Heart left ventricle (tissue), 16 donors: Measurements from ENCODE around the gene CNPY1. TPM values are rescaled to one million over a fixed set of nuclear protein-coding genes. Genes with fewer than 3 reads are reported as not detected.
A peak's percentile ranks its signal among the peaks of the same experiment; 100 is the strongest.

ENCODE experiments used
- ATAC-seq, 4 donors: fragments of 200-7000 bp; cut with Tn5 transposase; one replicate each; pipeline ENCODE4 v1.9.1; 2020 to 2022; ENCODE audit warnings: moderate library complexity in 4 of 4, mild to moderate bottlenecking in 3 of 4, moderate number of reproducible peaks in 1 of 4
- DNase-seq, 5 donors: peaks; one replicate each; pipeline ENCODE4 v3.0.0-alpha.2; 2020
- H3K27ac ChIP-seq, 12 donors: fragments of 200-600 bp; sonication (generic) in 4 of 12; one replicate each; pipeline versions ENCODE4 v1.5.0 to v1.8.0; 2016 to 2022; ENCODE audit warnings: mild to moderate bottlenecking in 2 of 12
- H3K27me3 ChIP-seq, 9 donors: fragments of 200-600 bp; sonication (generic) in 2 of 9; one replicate each; pipeline versions ENCODE4 v1.5.1 to v1.8.0; 2016 to 2022; ENCODE audit warnings: mild to moderate bottlenecking in 3 of 9
- H3K36me3 ChIP-seq, 9 donors: fragments of 200-600 bp; sonication (generic) in 2 of 9; one replicate each; pipeline versions ENCODE4 v1.5.0 to v1.8.0; 2018 to 2022; ENCODE audit warnings: mild to moderate bottlenecking in 2 of 9
- H3K4me1 ChIP-seq, 12 donors: fragments of 200-600 bp; sonication (generic) in 4 of 12; one replicate each; pipeline versions ENCODE4 v1.5.0 to v1.8.0; 2016 to 2022; ENCODE audit warnings: mild to moderate bottlenecking in 3 of 12
- H3K4me3 ChIP-seq, 12 donors: fragments of 200-600 bp; sonication (generic) in 4 of 12; one replicate each; pipeline versions ENCODE4 v1.5.0 to v1.8.0; 2017 to 2022; ENCODE audit warnings: mild to moderate bottlenecking in 9 of 12, moderate library complexity in 4 of 12
- H3K9me3 ChIP-seq, 12 donors: fragments of 200-600 bp; sonication (generic) in 4 of 12; one replicate each; pipeline versions ENCODE4 v1.5.0 to v1.8.0; 2016 to 2022; ENCODE audit warnings: mild to moderate bottlenecking in 1 of 12
- CTCF ChIP-seq, 12 donors: fragments of 200-600 bp; sonication (generic) in 4 of 12; IDR thresholded peaks; one replicate each; pipeline versions ENCODE4 v1.5.0 to v1.8.0; 2018 to 2022; ENCODE audit warnings: antibody characterized with exemption in 12 of 12, mild to moderate bottlenecking in 5 of 12
- POLR2A ChIP-seq, 2 donors: fragments of 450-650 bp; IDR thresholded peaks; one replicate each; pipeline ENCODE4 v1.6.1; 2017; ENCODE audit warnings: antibody characterized with exemption in 2 of 2, mild to moderate bottlenecking in 2 of 2, moderate library complexity in 2 of 2
- WGBS, 4 donors: extraction: QIAGEN DNeasy Blood & Tissue Kit in 2 of 4; methylation state at CpG; one replicate each; pipeline versions ENCODE4 v1.1.5 to v1.1.7; 2013 to 2018; 5-methylcytosine and 5-hydroxymethylcytosine counted together
- intact Hi-C, 10 donors: fragments of 100-400 bp; cut with DNase I; formaldehyde crosslinking; loops; one replicate each; pipeline versions ENCODE4 v1.11.1 to v1.14.2; 2022
- polyA plus RNA-seq, 2 donors: library from polyadenylated mRNA; stranded (reverse); fragments of 200-250 nt; gene quantifications; one replicate each; pipeline ENCODE4 v1.2.3, GENCODE V29; 2013
- total RNA-seq, 9 donors: library from RNA; depleted of rRNA in 2 of 9; stranded (reverse); fragments of >200 nt in 2 of 9; fragmentation: NEBNext Ultra II Directional in 3 of 9; extraction: Animal tissue kit (Norgen Biotek cat#: 25700) in 3 of 9; gene quantifications; one replicate each; pipeline versions ENCODE4 v1.1.0 to v1.2.4, GENCODE V29; 2016 to 2023
- donor health status: ischemic (EF 13 %, LVEDD 7.1; RV severe dilation, severe dysfunction).
- donor health status: healthy with polysubstance abuse.
- donor health status: DM: no; HTN: yes; CAD: no.
- donor health status: DM: no; HTN: no; CAD: no.
- donor health status: ischemic (EF 25% LVEDD 6.9; RV normal size, moderate dysfunction).
- donor health status: ischemic (EF 25% LVEDD 5.7; RV mildly dilated, moderate dysfunction).
- donor health status: healthy.
- donor health status: DM: yes; HTN: yes; CAD: no.
- donor health status: ischemic (EF 35%, LVEDD 5.7; RV mildly dilated, moderate dysfunction).
- donor health status: nonischemic (EF 11% LVEDD 7.7; RV severe dilation, severe dysfunction).
- donor health status: DM: yes; HTN: yes; CAD: no.
- donor health status: PGD.
- donor health status: ischemic (EF 29% LVEDD 5.4; RV normal size, mild dysfunction).
- donor health status: nonischemic (EF 23%, LVEDD 6.1; RV moderate dilation, normal function).

Gene CNPY1
- total and polyA plus RNA-seq, 11 donors: not detected

GRCh38 chr7:155509359-155509724 lies 37.0 kb downstream of the CNPY1 start:
- 1 to 8% (median 4%) methylated on average over 7 to 16 of the region's 16 CpGs for WGBS, 4 donors
- no peak for ATAC-seq
- DNase-seq: no peak
- Histone ChIP-seq H3K9me3 (no peaks in the 10 kb centered on the region), H3K27me3 (peaks cover 59 to 99% (median 93%) of the 10 kb centered on the region in 9 donors), H3K4me3 (peak overlapping the region in 4 of 12 donors; percentile 8 to 19 (median 10)), H3K4me1 (peaks cover 0 to 10% (median 0%) of the 10 kb centered on the region in 12 donors), H3K36me3 (no peaks in the 10 kb centered on the region), H3K27ac (no peak overlapping the region)
- intact Hi-C loops: loop anchor here in 1 of 10 donors (10.0 kb wide), 1 partner anchor 55 kb away; the partner anchor contains the start of gene EN2
- TF ChIP-seq CTCF (IDR thresholded peaks at IDR 0.05) (no peak), POLR2A (IDR thresholded peaks at IDR 0.05) (no peak)

- DNase-seq: no peak
- no peak overlapping the region for H3K27ac ChIP-seq
- no peaks in the 10 kb centered on the region for H3K36me3 ChIP-seq
- ATAC-seq: no peak
- 7 to 8% (median 7%) methylated on average over 29 of the region's 29 CpGs for WGBS, 4 donors
- peaks cover 0 to 10% (median 0%) of the 10 kb centered on the region in 12 donors for H3K4me1 ChIP-seq
- no peaks in the 10 kb centered on the region for H3K9me3 ChIP-seq
- no peak for TF ChIP-seq CTCF (IDR thresholded peaks at IDR 0.05)
- no peak for TF ChIP-seq POLR2A (IDR thresholded peaks at IDR 0.05)
- H3K4me3 ChIP-seq: no peak overlapping the region
- intact Hi-C loops: loop anchor here in 1 of 10 donors (10.0 kb wide), 1 partner anchor 54 kb away; the partner anchor contains the start of gene EN2
- peaks cover 59 to 100% (median 92%) of the 10 kb centered on the region in 9 donors for H3K27me3 ChIP-seq
Measured at GRCh38 chr7:155508376-155509358, 37.7 kb downstream of the CNPY1 start.

GRCh38 chr7:155507576-155507975 lies 38.8 kb downstream of the CNPY1 start:
- H3K36me3 ChIP-seq: no peaks in the 10 kb centered on the region
- ATAC-seq (no peak), DNase-seq (no peak)
- TF ChIP-seq CTCF (IDR thresholded peaks at IDR 0.05): no peak
- no peak for TF ChIP-seq POLR2A (IDR thresholded peaks at IDR 0.05)
- 9 to 13% (median 10%) methylated on average over 4 of the region's 4 CpGs for WGBS, 4 donors
- peaks cover 0 to 10% (median 0%) of the 10 kb centered on the region in 12 donors for H3K4me1 ChIP-seq
- no peak overlapping the region for H3K4me3 ChIP-seq
- peaks cover 59 to 100% (median 97%) of the 10 kb centered on the region in 9 donors for H3K27me3 ChIP-seq
- H3K9me3 ChIP-seq: no peaks in the 10 kb centered on the region
- H3K27ac ChIP-seq: no peak overlapping the region
- intact Hi-C loops: loop anchor here in 1 of 10 donors (10.0 kb wide), 1 partner anchor 53 kb away; the partner anchor contains the start of gene EN2

GRCh38 chr7:155506854-155507337 lies 39.5 kb downstream of the CNPY1 start:
- Histone ChIP-seq H3K4me1 (peaks cover 0 to 10% (median 0%) of the 10 kb centered on the region in 12 donors), H3K36me3 (no peaks in the 10 kb centered on the region), H3K4me3 (no peak overlapping the region), H3K27me3 (peaks cover 57 to 100% (median 96%) of the 10 kb centered on the region in 9 donors), H3K27ac (no peak overlapping the region), H3K9me3 (no peaks in the 10 kb centered on the region)
- TF ChIP-seq CTCF (IDR thresholded peaks at IDR 0.05): no peak
- no peak for TF ChIP-seq POLR2A (IDR thresholded peaks at IDR 0.05)
- ATAC-seq (no peak), DNase-seq (no peak)
- intact Hi-C loops: loop anchor here in 1 of 10 donors (10.0 kb wide), 1 partner anchor 52 kb away; the partner anchor contains the start of gene EN2
- WGBS, 4 donors: 10 to 17% (median 12%) methylated on average over 14 of the region's 14 CpGs
